Eye (tissue), 1 donor: Measurements from ENCODE around the gene NUP37.

Experiments
- DNase-seq: peaks from one replicate; pipeline ENCODE4 v3.0.0-alpha.2; 2015

Gene NUP37

DNA sequence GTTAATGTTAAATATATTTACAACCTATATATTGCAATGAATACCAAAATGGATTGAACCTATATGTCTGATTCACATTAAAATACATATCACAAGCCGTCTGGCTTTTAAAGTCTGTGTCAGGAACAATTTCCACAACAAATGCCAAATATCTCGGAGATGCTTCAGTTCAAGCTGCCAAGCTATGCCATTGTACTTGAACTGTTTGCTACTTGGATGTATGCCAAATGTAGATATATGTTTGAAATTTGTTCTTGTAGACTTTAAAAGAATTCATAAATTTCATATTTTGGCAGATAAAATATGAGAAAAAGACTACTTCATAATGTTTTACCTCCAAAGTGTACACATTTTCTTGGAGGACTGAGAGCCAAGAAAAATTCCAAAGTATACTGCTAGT lies 95.1 kb downstream of the NUP37 start:
- DNase-seq, result no peak

DNA sequence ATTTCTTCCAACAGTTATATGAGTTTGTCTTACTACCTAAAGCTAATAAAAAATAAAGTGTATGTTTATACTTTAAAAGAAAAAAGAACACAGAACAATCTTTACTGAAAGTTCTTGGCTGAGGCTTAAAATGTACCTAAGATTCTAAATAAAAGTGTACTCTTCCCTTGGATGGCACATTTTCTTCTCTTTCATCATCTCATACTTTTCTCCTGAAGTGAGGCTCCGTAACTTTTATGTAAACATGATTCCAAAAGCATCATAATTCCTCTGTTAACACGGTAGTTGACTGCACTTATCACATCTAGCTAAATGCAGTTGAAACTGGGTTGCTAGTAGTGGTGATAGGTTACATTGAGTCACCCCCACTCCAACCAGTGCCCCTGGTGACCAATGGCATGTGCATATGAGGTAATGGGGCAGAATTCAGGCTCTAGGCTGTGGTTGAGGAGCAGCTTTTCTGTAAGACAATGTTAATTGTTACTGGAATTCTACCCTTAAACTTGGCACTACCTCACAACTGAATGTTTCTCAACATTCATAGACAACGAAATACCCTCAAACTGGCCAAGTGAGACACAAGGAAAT lies 96.5 kb downstream of the NUP37 start:
- DNase-seq, result no peak
